GM21367 (cell line): Measurements from ENCODE around the gene CEP126.
"Not testable (repeated sequence)": the region's sequence is repeated elsewhere in the genome, so short reads cannot be mapped to it uniquely, and the experiment has no call there.

Source experiments
- ATAC-seq: cut with Tn5 transposase; IDR thresholded peaks from one replicate; pipeline ENCODE4 v1.9.1; 2021; ENCODE audit not compliant: unreplicated experiment

Gene CEP126

GRCh38 chr11:101931692-101932091 is 16.9 kb downstream of the CEP126 start:
- no peak for ATAC-seq

- no peak for ATAC-seq
These were observed 26.2 kb downstream of the CEP126 start for GRCh38 chr11:101940901-101941520.

- ATAC-seq, result no peak
These were observed 30.1 kb downstream of the CEP126 start for GRCh38 chr11:101944923-101945322.

- ATAC-seq, result no peak
These were observed 30.6 kb downstream of the CEP126 start for GRCh38 chr11:101945448-101945847.

GRCh38 chr11:101949680-101950220 is 34.9 kb downstream of the CEP126 start:
- ATAC-seq, result no peak

- ATAC-seq, result no peak
These were observed 40.5 kb downstream of the CEP126 start for GRCh38 chr11:101955278-101955677.

- no peak for ATAC-seq
These were observed 40.9 kb downstream of the CEP126 start for GRCh38 chr11:101955701-101956100.

- no peak for ATAC-seq
These were observed 45.4 kb downstream of the CEP126 start for GRCh38 chr11:101960231-101960630.

- not testable (repeated sequence) for ATAC-seq
These were observed 49.4 kb downstream of the CEP126 start for GRCh38 chr11:101964200-101964599.

GRCh38 chr11:101974255-101974654 is 59.4 kb downstream of the CEP126 start:
- ATAC-seq, result no peak

- no peak for ATAC-seq
These were observed 60.0 kb downstream of the CEP126 start for GRCh38 chr11:101974771-101975170.

GRCh38 chr11:101975734-101976133 is 60.9 kb downstream of the CEP126 start:
- ATAC-seq, result no peak

- ATAC-seq, result no peak
These were observed 72.6 kb downstream of the CEP126 start for GRCh38 chr11:101987370-101987769.

GRCh38 chr11:101993172-101993571 is 78.4 kb downstream of the CEP126 start:
- ATAC-seq, result no peak

- ATAC-seq, result not testable (repeated sequence)
These were observed 79.3 kb downstream of the CEP126 start for GRCh38 chr11:101994052-101994469.

GRCh38 chr11:101996111-101996510 is 81.3 kb downstream of the CEP126 start:
- no peak for ATAC-seq

GRCh38 chr11:102001657-102002338 is 87.0 kb downstream of the CEP126 start:
- ATAC-seq, result no peak

- no peak for ATAC-seq
These were observed 89.4 kb downstream of the CEP126 start for GRCh38 chr11:102004220-102004619.

- no peak for ATAC-seq
These were observed 90.5 kb downstream of the CEP126 start for GRCh38 chr11:102005306-102005705.

GRCh38 chr11:102006835-102007566 is 92.2 kb downstream of the CEP126 start:
- no peak for ATAC-seq

GRCh38 chr11:102007567-102008437 is 93.0 kb downstream of the CEP126 start:
- peak; percentile 82 for ATAC-seq
